HEK293T (cell line): Measurements from ENCODE around the gene MIGA2.

Experiments used
- FOXA1 ChIP-seq: fragments of 450-650 bp; IDR thresholded peaks from 2 replicates; pipeline ENCODE4 v1.6.1; 2016; ENCODE audit warnings: mild to moderate bottlenecking
- SUZ12 ChIP-seq: fragments of 450-650 bp; IDR thresholded peaks from 2 replicates; pipeline ENCODE4 v1.6.1; 2016; ENCODE audit warnings: mild to moderate bottlenecking
- TARDBP ChIP-seq: fragments of 450-650 bp; IDR thresholded peaks from 2 replicates; pipeline ENCODE4 v1.6.1; 2016

GRCh38 chr9:129108083-129108804 lies 71.8 kb downstream of the MIGA2 start:
- TF ChIP-seq FOXA1, result no peak
- no peak for TF ChIP-seq TARDBP
- TF ChIP-seq SUZ12, result no peak
